Smooth muscle cell (in vitro differentiated cells): Measurements from ENCODE around the gene SERPINA6. TPM values are rescaled to one million over a fixed set of nuclear protein-coding genes. Genes with fewer than 3 reads are reported as not detected.
"Not testable (repeated sequence)": the region's sequence is repeated elsewhere in the genome, so short reads cannot be mapped to it uniquely, and the experiment has no call there.

ENCODE experiments used
- DNase-seq: peaks from one replicate; lab custom pipeline; 2025; ENCODE audit not compliant: unreplicated experiment; lab: John Stamatoyannopoulos, UW
- H2AFZ ChIP-seq: fragments of 200-600 bp; sonication (generic); 2 replicates; pipeline ENCODE4 v1.6.0; 2016; ENCODE audit warnings: antibody characterized with exemption, low read depth, mild to moderate bottlenecking
- H3F3A ChIP-seq: fragments of 200-600 bp; sonication (generic); 2 replicates; pipeline ENCODE4 v1.6.0; 2017; ENCODE audit warnings: antibody characterized with exemption, low read depth
- H3K27ac ChIP-seq: fragments of 200-600 bp; sonication (generic); 2 replicates; pipeline ENCODE4 v1.5.1; 2016; ENCODE audit warnings: low read depth, mild to moderate bottlenecking
- H3K27me3 ChIP-seq: fragments of 200-600 bp; sonication (generic); 2 replicates; pipeline ENCODE4 v1.6.1; 2016; ENCODE audit warnings: low read depth, mild to moderate bottlenecking
- H3K36me3 ChIP-seq: fragments of 200-600 bp; sonication (generic); 2 replicates; pipeline ENCODE4 v1.5.1; 2016; ENCODE audit warnings: low read depth
- H3K4me1 ChIP-seq: fragments of 200-600 bp; sonication (generic); 2 replicates; pipeline ENCODE4 v1.5.1; 2016; ENCODE audit warnings: low read depth
- H3K4me2 ChIP-seq: fragments of 200-600 bp; sonication (generic); 2 replicates; pipeline ENCODE4 v1.6.0; 2016; ENCODE audit warnings: mild to moderate bottlenecking
- H3K4me3 ChIP-seq: fragments of 200-600 bp; sonication (generic); 2 replicates; pipeline ENCODE4 v1.5.1; 2016; ENCODE audit warnings: mild to moderate bottlenecking
- H3K79me2 ChIP-seq: fragments of 200-600 bp; sonication (generic); 2 replicates; pipeline ENCODE4 v1.6.0; 2016; ENCODE audit warnings: low read depth, mild to moderate bottlenecking
- H3K9ac ChIP-seq: fragments of 200-600 bp; sonication (generic); 2 replicates; pipeline ENCODE4 v1.6.0; 2016; ENCODE audit warnings: low read depth
- H3K9me3 ChIP-seq: fragments of 200-600 bp; sonication (generic); replicated peaks from 2 replicates; pipeline ENCODE4 v1.5.1; 2016; ENCODE audit warnings: low read depth
- H4K20me1 ChIP-seq: fragments of 200-600 bp; sonication (generic); 2 replicates; pipeline ENCODE4 v1.6.0; 2016; ENCODE audit warnings: low read depth
- WGBS: methylation state at CpG from one replicate; pipeline ENCODE4 v1.1.7; 2016; ENCODE audit warnings: low lambda C conversion rate; 5-methylcytosine and 5-hydroxymethylcytosine counted together
- polyA plus RNA-seq: library from polyadenylated mRNA; unstranded; fragments of >200 nt; fragmentation: Nextera tagmentation; extraction: Ambion mirVana; gene quantifications from 2 replicates; pipeline ENCODE4 v1.2.1, GENCODE V29; 2016
- total RNA-seq: library from RNA; depleted of rRNA; stranded (reverse); fragments of >200 nt; gene quantifications from 2 replicates; pipeline ENCODE4 v1.2.3, GENCODE V29; 2014
- TF ChIP-seq, protein P1 (sequence below): fragments of 200-600 bp; sonication (generic); IDR thresholded peaks from 2 replicates; pipeline ENCODE4 v1.5.1; 2017; ENCODE audit warnings: borderline replicate concordance, mild to moderate bottlenecking, antibody characterized with exemption; ENCODE audit not compliant: insufficient read depth, poor library complexity, severe bottlenecking

Gene SERPINA6
- total and polyA plus RNA-seq, 2 experiments from 2014 or later = not detected

DNA sequence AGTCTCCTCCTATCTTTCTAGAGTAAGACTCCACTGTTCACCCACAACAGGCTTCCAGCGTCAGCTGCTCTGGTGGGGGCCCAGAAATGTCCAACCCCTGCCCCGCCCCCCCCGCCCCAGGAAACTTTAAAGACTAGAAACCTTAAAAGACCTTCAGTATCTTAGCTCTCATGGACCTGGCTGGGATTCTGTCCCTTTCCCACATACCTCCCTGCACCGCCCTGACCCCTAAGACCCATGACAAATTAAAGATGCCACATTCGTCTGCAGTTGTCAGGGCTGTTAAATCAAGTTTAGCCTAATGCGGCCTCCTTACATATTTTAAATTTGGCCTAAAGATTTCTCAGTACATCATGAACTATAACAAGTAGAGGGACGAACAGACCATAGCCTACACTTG is 20.0 kb downstream of the SERPINA6 start:
- Histone ChIP-seq H3K4me1 (no peaks in the 10 kb centered on the region), H4K20me1 (no peaks in the 10 kb centered on the region), H3K4me3 (no peak overlapping the region), H3K9me3 (no peaks in the 10 kb centered on the region), H3K27me3 (no peaks in the 10 kb centered on the region), H2AFZ (no peak overlapping the region), H3K36me3 (no peaks in the 10 kb centered on the region), H3F3A (no peaks in the 10 kb centered on the region), H3K79me2 (no peaks in the 10 kb centered on the region), H3K9ac (no peak overlapping the region), H3K4me2 (no peak overlapping the region), H3K27ac (no peak overlapping the region)
- no peak for DNase-seq
- 87% methylated on average over 7 of the region's 7 CpGs for WGBS
- TF ChIP-seq, protein P1, sequence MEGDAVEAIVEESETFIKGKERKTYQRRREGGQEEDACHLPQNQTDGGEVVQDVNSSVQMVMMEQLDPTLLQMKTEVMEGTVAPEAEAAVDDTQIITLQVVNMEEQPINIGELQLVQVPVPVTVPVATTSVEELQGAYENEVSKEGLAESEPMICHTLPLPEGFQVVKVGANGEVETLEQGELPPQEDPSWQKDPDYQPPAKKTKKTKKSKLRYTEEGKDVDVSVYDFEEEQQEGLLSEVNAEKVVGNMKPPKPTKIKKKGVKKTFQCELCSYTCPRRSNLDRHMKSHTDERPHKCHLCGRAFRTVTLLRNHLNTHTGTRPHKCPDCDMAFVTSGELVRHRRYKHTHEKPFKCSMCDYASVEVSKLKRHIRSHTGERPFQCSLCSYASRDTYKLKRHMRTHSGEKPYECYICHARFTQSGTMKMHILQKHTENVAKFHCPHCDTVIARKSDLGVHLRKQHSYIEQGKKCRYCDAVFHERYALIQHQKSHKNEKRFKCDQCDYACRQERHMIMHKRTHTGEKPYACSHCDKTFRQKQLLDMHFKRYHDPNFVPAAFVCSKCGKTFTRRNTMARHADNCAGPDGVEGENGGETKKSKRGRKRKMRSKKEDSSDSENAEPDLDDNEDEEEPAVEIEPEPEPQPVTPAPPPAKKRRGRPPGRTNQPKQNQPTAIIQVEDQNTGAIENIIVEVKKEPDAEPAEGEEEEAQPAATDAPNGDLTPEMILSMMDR = no peak

DNA sequence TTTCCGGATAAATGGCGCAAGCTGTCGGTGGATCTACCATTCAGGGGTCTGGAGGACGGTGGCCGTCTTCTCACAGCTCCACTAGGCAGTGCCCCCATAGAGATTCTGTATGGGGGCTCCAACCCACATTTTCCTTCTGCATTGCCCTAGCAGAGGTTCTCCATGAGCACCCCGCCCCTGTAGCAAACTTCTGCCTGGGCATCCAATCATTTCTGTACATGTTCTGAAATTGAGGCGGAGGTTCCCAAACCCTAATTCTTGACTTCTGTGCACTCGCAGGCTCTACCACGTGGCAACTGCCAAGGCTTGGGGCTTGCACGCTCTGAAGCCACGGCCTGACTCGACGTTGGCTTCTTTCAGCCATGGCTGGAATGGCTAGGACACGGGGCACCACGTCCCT is 25.0 kb downstream of the SERPINA6 start:
- H3K27me3 ChIP-seq = no peaks in the 10 kb centered on the region
- H3K4me2 ChIP-seq = no peak overlapping the region
- H2AFZ ChIP-seq = no peak overlapping the region
- H3K36me3 ChIP-seq = no peaks in the 10 kb centered on the region
- TF ChIP-seq, protein P1 = no peak
- H3K4me1 ChIP-seq = no peaks in the 10 kb centered on the region
- no peak overlapping the region for H3K9ac ChIP-seq
- no peaks in the 10 kb centered on the region for H4K20me1 ChIP-seq
- DNase-seq = no peak
- H3K27ac ChIP-seq = no peak overlapping the region
- H3K79me2 ChIP-seq = no peaks in the 10 kb centered on the region
- H3K4me3 ChIP-seq = no peak overlapping the region
- 94% methylated on average over 15 of the region's 15 CpGs for WGBS
- H3F3A ChIP-seq = no peaks in the 10 kb centered on the region
- no peaks in the 10 kb centered on the region for H3K9me3 ChIP-seq

DNA sequence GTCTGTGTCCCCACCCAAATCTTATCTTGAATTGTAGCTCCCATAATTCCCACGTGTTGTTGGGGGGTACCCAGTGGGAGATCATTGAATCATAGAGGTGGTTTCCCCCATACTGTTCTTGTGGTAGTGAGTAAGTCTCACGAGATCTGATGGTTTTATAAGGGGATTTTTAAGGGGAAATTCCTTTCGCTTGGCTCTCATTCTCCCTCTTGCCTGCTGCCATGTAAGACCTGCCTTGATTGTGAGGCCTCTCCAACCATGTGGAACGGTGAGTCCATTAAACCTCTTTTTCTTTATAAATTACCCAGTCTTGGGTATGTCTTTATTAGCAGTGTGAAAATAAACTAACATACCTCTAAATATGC is 27.0 kb downstream of the SERPINA6 start:
- H3K27me3 ChIP-seq, H3K4me2 ChIP-seq, H3K9ac ChIP-seq, H4K20me1 ChIP-seq, H3K79me2 ChIP-seq, H3F3A ChIP-seq, H2AFZ ChIP-seq, DNase-seq, H3K27ac ChIP-seq, H3K36me3 ChIP-seq, H3K4me1 ChIP-seq, H3K9me3 ChIP-seq, H3K4me3 ChIP-seq: not testable (repeated sequence)
- WGBS = 81% methylated on average over 4 of the region's 4 CpGs

DNA sequence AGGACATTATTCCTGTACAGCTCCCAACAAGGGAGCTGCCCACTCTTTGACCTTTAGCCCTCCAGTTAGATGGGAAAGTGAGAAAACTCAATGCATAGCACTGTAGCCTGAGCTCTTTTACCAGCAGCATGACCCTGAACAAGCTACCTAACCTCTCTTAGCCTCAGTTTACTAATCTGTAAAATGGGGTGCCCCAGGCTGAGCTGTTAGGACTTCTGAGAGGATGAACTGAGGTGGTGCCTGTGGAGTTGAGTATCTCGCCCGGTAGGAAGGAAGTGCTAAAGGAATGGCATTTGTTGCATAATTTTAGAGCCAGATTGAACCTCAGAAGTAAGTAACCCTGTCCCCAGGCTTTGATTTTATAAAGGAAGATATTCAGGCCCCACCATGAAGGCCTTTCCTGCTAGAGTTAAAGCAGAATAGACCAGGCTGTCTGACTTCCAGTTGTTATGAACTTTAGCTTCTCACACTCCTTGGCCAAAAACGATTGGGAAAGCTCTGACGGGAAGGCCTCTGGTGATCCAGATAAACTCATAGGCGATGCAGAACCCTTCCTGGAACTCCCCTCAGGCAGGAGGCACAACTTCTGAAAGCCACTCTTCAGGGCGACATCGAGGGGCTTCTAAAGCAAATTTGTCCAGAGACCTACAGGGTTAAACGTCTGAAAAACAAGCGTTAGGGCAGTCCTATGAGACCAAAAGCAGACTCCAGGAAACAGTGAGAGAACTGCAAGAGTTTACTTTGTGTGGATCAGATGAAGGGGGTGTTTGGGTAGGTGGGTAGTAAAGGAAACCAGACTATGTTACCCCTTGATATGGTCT is 27.6 kb downstream of the SERPINA6 start:
- H2AFZ ChIP-seq = no peak overlapping the region
- H3K36me3 ChIP-seq = no peaks in the 10 kb centered on the region
- no peaks in the 10 kb centered on the region for H3K4me1 ChIP-seq
- WGBS = 86% methylated on average over 9 of the region's 9 CpGs
- H3K9ac ChIP-seq = no peak overlapping the region
- H3K27ac ChIP-seq = no peak overlapping the region
- no peaks in the 10 kb centered on the region for H3K9me3 ChIP-seq
- TF ChIP-seq, protein P1 = no peak
- no peaks in the 10 kb centered on the region for H3K79me2 ChIP-seq
- H3K4me3 ChIP-seq = no peak overlapping the region
- no peaks in the 10 kb centered on the region for H4K20me1 ChIP-seq
- H3F3A ChIP-seq = no peaks in the 10 kb centered on the region
- H3K4me2 ChIP-seq = no peak overlapping the region
- H3K27me3 ChIP-seq = no peaks in the 10 kb centered on the region
- DNase-seq = no peak
